B cell (primary cell): ENCODE data around the gene MAP2K3. TPM values are rescaled to one million over a fixed set of nuclear protein-coding genes. Genes with fewer than 3 reads are reported as not detected.

Experiments used
- ATAC-seq: fragments of 200-7000 bp; cut with Tn5 transposase; one replicate; pipeline ENCODE4 v1.10.0; 2021; ENCODE audit warnings: low read depth, mild to moderate bottlenecking, moderate number of reproducible peaks, moderate library complexity
- CTCF ChIA-PET: fragments of 350-600 bp; sonication (Branson Sonifier 250); formaldehyde crosslinking; loops from one replicate; lab custom pipeline; 2021; ENCODE audit warnings: antibody characterized with exemption, inconsistent platforms; lab: Charles Lee
- POLR2A ChIA-PET: fragments of 350-600 bp; sonication (Branson Sonifier 250); formaldehyde crosslinking; loops from one replicate; lab custom pipeline; 2021; ENCODE audit warnings: antibody characterized with exemption; lab: Charles Lee
- DNase-seq: peaks from one replicate; pipeline ENCODE4 v3.0.0; 2013
- H2AFZ ChIP-seq: 2 replicates; pipeline ENCODE4 v1.6.1; 2012; ENCODE audit warnings: mild to moderate bottlenecking, low read depth, low read length; ENCODE audit not compliant: insufficient read depth, poor library complexity, severe bottlenecking
- H3K27ac ChIP-seq, 2 donors: 1 replicate in 1 of 2; 2 replicates in 1 of 2; pipeline ENCODE4 v1.5.1; 2012 to 2013; ENCODE audit warnings: low read length in 2 of 2, mild to moderate bottlenecking in 2 of 2, moderate library complexity in 1 of 2
- H3K27me3 ChIP-seq, 4 experiments: fragments of 200-600 bp in 1 of 4; sonication (generic) in 1 of 4; replicated peaks in 1 of 4; 1 replicate in 2 of 4; 2 replicates in 2 of 4; pipeline versions ENCODE4 v1.6.1 to v1.7.0; 2013 to 2016; ENCODE audit warnings: low read length in 3 of 4, mild to moderate bottlenecking in 2 of 4, mixed read lengths in 1 of 4, moderate library complexity in 1 of 4; ENCODE audit not compliant: insufficient read depth in 4 of 4, control insufficient read depth in 3 of 4; ENCODE audit errors: control extremely low read depth in 1 of 4
- H3K36me3 ChIP-seq, 2 experiments: replicated peaks in 1 of 2; 1 replicate in 1 of 2; 2 replicates in 1 of 2; pipeline versions ENCODE4 v1.6.1 to v1.7.1; 2013; ENCODE audit warnings: low read length in 1 of 2; ENCODE audit not compliant: insufficient read depth in 2 of 2, control insufficient read depth in 1 of 2; ENCODE audit errors: control extremely low read depth in 1 of 2, extremely low read depth in 1 of 2
- H3K4me1 ChIP-seq, 2 donors: fragments of 200-600 bp in 1 of 2; sonication (generic) in 1 of 2; 1 replicate in 1 of 2; 2 replicates in 1 of 2; pipeline versions ENCODE4 v1.5.1 to v1.6.1; 2013 to 2017; ENCODE audit warnings: low read length in 2 of 2; ENCODE audit not compliant: control insufficient read depth in 2 of 2, insufficient read depth in 2 of 2
- H3K4me2 ChIP-seq: replicated peaks from 2 replicates; pipeline ENCODE3; 2012; ENCODE audit warnings: mild to moderate bottlenecking, low read depth, low read length; ENCODE audit not compliant: poor library complexity, severe bottlenecking
- H3K4me3 ChIP-seq, 5 experiments: fragments of 200-600 bp in 1 of 5; sonication (generic) in 1 of 5; 1 replicate in 3 of 5; 2 replicates in 2 of 5; pipeline versions ENCODE4 v1.5.1 to v1.7.0; 2011 to 2016; ENCODE audit warnings: low read length in 4 of 5, mild to moderate bottlenecking in 4 of 5, low read depth in 2 of 5, control low read depth in 1 of 5, moderate library complexity in 1 of 5; ENCODE audit not compliant: insufficient read depth in 1 of 5; ENCODE audit errors: control extremely low read depth in 1 of 5, extremely low read depth in 1 of 5
- H3K79me2 ChIP-seq: fragments of 200-600 bp; sonication (generic); one replicate; pipeline ENCODE4 v1.6.0; 2016; ENCODE audit warnings: low read length; ENCODE audit not compliant: control insufficient read depth, insufficient read depth
- H3K9ac ChIP-seq: fragments of 200-600 bp; sonication (generic); 2 replicates; pipeline ENCODE4 v1.6.1; 2017; ENCODE audit warnings: mild to moderate bottlenecking, low read length, moderate library complexity
- H3K9me3 ChIP-seq, 3 donors: one replicate each; pipeline versions ENCODE4 v1.6.1 to v1.7.1; 2013; ENCODE audit warnings: low read length in 2 of 3; ENCODE audit not compliant: control insufficient read depth in 2 of 3, insufficient read depth in 1 of 3; ENCODE audit errors: control extremely low read depth in 1 of 3
- H4K20me1 ChIP-seq: 2 replicates; pipeline ENCODE4 v1.6.0; 2012; ENCODE audit warnings: mild to moderate bottlenecking, low read length; ENCODE audit not compliant: insufficient read depth, control insufficient read depth, poor library complexity, severe bottlenecking
- H3K27ac Mint-ChIP-seq: one replicate; pipeline ENCODE4 v1.8.0; 2021; ENCODE audit warnings: mixed read lengths
- H3K27me3 Mint-ChIP-seq: one replicate; pipeline ENCODE4 v1.8.0; 2021; ENCODE audit warnings: mixed read lengths
- H3K4me1 Mint-ChIP-seq: one replicate; pipeline ENCODE4 v1.8.0; 2021; ENCODE audit warnings: mixed read lengths
- H3K4me3 Mint-ChIP-seq: one replicate; pipeline ENCODE4 v1.8.0; 2021; ENCODE audit warnings: mixed read lengths
- H3K9me3 Mint-ChIP-seq: one replicate; pipeline ENCODE4 v1.8.0; 2022; ENCODE audit warnings: mixed read lengths; ENCODE audit not compliant: insufficient read depth
- CTCF ChIP-seq: fragments of 200-600 bp; IDR thresholded peaks from one replicate; pipeline ENCODE4 v1.8.0; 2022; ENCODE audit warnings: antibody characterized with exemption, mild to moderate bottlenecking
- EZH2 ChIP-seq: IDR thresholded peaks from 2 replicates; pipeline ENCODE4 v1.6.1; 2012; ENCODE audit warnings: borderline replicate concordance, low read depth, mild to moderate bottlenecking, moderate library complexity, low read length; ENCODE audit not compliant: insufficient read depth, poor library complexity, severe bottlenecking
- WGBS: methylation state at CpG from one replicate; pipeline ENCODE4 v1.1.5; 2013; ENCODE audit warnings: missing lambda C conversion rate; ENCODE audit not compliant: insufficient coverage; 5-methylcytosine and 5-hydroxymethylcytosine counted together
- intact Hi-C: fragments of 100-400 bp; cut with micrococcal nuclease; formaldehyde crosslinking; loops from one replicate; pipeline ENCODE4 v1.10.0; 2022
- polyA plus RNA-seq: library from polyadenylated mRNA; depleted of rRNA; stranded (reverse); fragments of >200 nt; gene quantifications from 2 replicates; pipeline ENCODE4 v1.2.3, GENCODE V29; 2012
- total RNA-seq, 2 donors: library from RNA; stranded (reverse); fragments of 120-200 nt in 1 of 2; gene quantifications; 1 replicate in 1 of 2; 2 replicates in 1 of 2; pipeline versions ENCODE4 v1.2.3 to v1.2.4, GENCODE V29; 2013 to 2022

MAP2K3 gene
- total and polyA plus RNA-seq, 2 donors (not counting 1 experiment from before 2014, with no cell fraction given), result 61.0 to 118 TPM

GRCh38 chr17:21262259-21262993, 22.1 kb upstream of the MAP2K3 start:
- Histone ChIP-seq H4K20me1 (no peaks in the 10 kb centered on the region), H3K27me3 (no peaks in the 10 kb centered on the region), H3K4me1 (peaks cover 0 to 4% of the 10 kb centered on the region in 2 donors), H3K4me3 (no peak overlapping the region), H2AFZ (no peak overlapping the region), H3K9me3 (no peaks in the 10 kb centered on the region), H3K4me2 (no peak overlapping the region), H3K9ac (no peak overlapping the region), H3K36me3 (no peaks in the 10 kb centered on the region), H3K79me2 (no peaks in the 10 kb centered on the region), H3K27ac (no peak overlapping the region)
- Mint-ChIP-seq H3K27me3 (peaks cover 11% of the 10 kb centered on the region), H3K4me3 (no peak overlapping the region), H3K9me3 (no peaks in the 10 kb centered on the region), H3K27ac (no peak overlapping the region), H3K4me1 (peaks cover 3% of the 10 kb centered on the region)
- TF ChIP-seq CTCF, result no peak
- TF ChIP-seq EZH2, result no peak
- intact Hi-C loops, result no loop called here
- CTCF ChIA-PET, result no interaction called here
- POLR2A ChIA-PET, result no interaction called here
- ATAC-seq, result no peak
- DNase-seq, result no peak
- WGBS, result 87% methylated on average over 10 of the region's 12 CpGs

GRCh38 chr17:21263376-21263775, 21.1 kb upstream of the MAP2K3 start:
- CTCF ChIA-PET, result interaction anchor here (0.9 to 1.8 kb wide), 2 partner anchors 16 to 250 kb away, joined by 3 to 4 read pairs; no protein-coding TSS in a partner anchor

More at GRCh38 chr17:21263376-21263775, 21.1 kb upstream of the MAP2K3 start:
- WGBS, result 94% methylated on average over 6 of the region's 6 CpGs
- Histone ChIP-seq H3K36me3 (no peaks in the 10 kb centered on the region), H3K27ac (no peak overlapping the region), H3K9ac (no peak overlapping the region), H3K9me3 (no peaks in the 10 kb centered on the region), H3K79me2 (no peaks in the 10 kb centered on the region), H3K4me2 (no peak overlapping the region), H3K4me3 (no peak overlapping the region), H3K27me3 (no peaks in the 10 kb centered on the region), H3K4me1 (peaks cover 8 to 13% of the 10 kb centered on the region in 2 donors), H2AFZ (no peak overlapping the region), H4K20me1 (no peaks in the 10 kb centered on the region)
- Mint-ChIP-seq H3K4me1 (peaks cover 10% of the 10 kb centered on the region), H3K9me3 (no peaks in the 10 kb centered on the region), H3K4me3 (no peak overlapping the region), H3K27ac (no peak overlapping the region), H3K27me3 (peaks cover 6% of the 10 kb centered on the region)
- DNase-seq (no peak), ATAC-seq (no peak)
- POLR2A ChIA-PET, result no interaction called here
- intact Hi-C loops, result no loop called here
- TF ChIP-seq EZH2 (no peak), CTCF (no peak)
